Measurements from ENCODE around the gene MAMLD1. TPM values are rescaled to one million over a fixed set of nuclear protein-coding genes. Genes with fewer than 3 reads are reported as not detected.

The MAMLD1 gene
- total and polyA plus RNA-seq, 11 donors, result 1.2 to 3.0 (median 1.4) TPM

DNA sequence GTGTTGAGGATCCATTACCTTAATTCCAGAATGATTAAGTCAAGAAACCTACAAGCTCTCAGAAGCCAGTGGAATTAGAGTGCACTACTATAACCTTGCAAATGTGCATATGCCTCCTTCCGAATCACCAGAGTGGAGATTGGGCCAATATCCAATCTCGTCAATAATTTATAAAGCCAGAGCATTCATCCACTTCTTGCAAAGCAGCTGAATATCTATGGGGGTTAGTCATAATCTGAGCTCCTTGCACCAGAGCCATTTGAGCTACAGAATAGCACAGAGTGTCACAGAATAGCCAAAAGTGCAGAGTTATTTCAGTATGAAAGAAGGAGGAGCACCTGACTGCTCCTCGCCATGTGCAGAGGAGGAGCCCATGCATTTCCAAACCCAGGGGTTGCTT, 136.1 kb downstream of the MAMLD1 start:
- H3K9me3 ChIP-seq, result no peaks in the 10 kb centered on the region
- 60 to 100% (median 87%) methylated on average over 3 of the region's 3 CpGs for WGBS, 4 donors
- DNase-seq (no peak), ATAC-seq (no peak)
- no peak overlapping the region for H3K27ac ChIP-seq
- intact Hi-C loops (cut with DNase I), result loop anchor here in 2 of 10 donors (10.0 kb wide), 2 partner anchors 134 to 284 kb away; partner anchors contain the start of gene MAMLD1 (in 1 of the 2)
- H3K27me3 ChIP-seq, result no peaks in the 10 kb centered on the region
- no peaks in the 10 kb centered on the region for H3K36me3 ChIP-seq
- TF ChIP-seq POLR2A (IDR thresholded peaks at IDR 0.05), result no peak
- TF ChIP-seq, protein P1, sequence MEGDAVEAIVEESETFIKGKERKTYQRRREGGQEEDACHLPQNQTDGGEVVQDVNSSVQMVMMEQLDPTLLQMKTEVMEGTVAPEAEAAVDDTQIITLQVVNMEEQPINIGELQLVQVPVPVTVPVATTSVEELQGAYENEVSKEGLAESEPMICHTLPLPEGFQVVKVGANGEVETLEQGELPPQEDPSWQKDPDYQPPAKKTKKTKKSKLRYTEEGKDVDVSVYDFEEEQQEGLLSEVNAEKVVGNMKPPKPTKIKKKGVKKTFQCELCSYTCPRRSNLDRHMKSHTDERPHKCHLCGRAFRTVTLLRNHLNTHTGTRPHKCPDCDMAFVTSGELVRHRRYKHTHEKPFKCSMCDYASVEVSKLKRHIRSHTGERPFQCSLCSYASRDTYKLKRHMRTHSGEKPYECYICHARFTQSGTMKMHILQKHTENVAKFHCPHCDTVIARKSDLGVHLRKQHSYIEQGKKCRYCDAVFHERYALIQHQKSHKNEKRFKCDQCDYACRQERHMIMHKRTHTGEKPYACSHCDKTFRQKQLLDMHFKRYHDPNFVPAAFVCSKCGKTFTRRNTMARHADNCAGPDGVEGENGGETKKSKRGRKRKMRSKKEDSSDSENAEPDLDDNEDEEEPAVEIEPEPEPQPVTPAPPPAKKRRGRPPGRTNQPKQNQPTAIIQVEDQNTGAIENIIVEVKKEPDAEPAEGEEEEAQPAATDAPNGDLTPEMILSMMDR (IDR thresholded peaks at IDR 0.05), result no peak
- H3K4me3 ChIP-seq, result no peak overlapping the region
- H3K4me1 ChIP-seq, result peaks cover 0 to 8% (median 0%) of the 10 kb centered on the region in 12 donors

DNA sequence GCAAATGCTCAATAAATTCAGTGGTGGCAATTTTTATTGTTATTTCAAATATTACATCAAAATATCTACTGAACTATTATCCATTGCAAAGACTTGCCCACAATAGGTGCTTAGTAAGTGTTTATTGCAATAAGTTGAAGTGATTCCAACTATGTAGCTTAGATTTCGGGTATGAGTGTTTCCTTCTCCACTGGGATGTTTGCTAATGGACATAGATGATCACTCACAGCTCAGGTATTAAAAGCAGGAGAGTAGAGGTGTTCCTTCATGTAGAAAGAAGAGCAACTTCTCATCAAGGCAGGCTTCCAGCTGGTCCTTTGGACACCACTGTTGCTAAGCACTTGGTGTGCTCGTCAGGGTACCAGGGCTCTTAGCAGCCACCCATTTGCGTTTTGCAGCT, 139.0 kb downstream of the MAMLD1 start:
- no peak for TF ChIP-seq POLR2A (IDR thresholded peaks at IDR 0.05)
- TF ChIP-seq, protein P1 (IDR thresholded peaks at IDR 0.05), result no peak
- WGBS, 4 donors, result 51 to 96% (median 77%) methylated on average over 3 of the region's 3 CpGs
- Histone ChIP-seq H3K27ac (no peak overlapping the region), H3K4me1 (peaks cover 0 to 24% (median 2%) of the 10 kb centered on the region in 12 donors), H3K4me3 (no peak overlapping the region), H3K9me3 (no peaks in the 10 kb centered on the region), H3K27me3 (no peaks in the 10 kb centered on the region), H3K36me3 (no peaks in the 10 kb centered on the region)
- intact Hi-C loops (cut with DNase I), result loop anchor here in 5 of 10 donors (10.0 kb wide), 3 partner anchors 63 to 93 kb away; partner anchors contain the start of gene MTM1 (in 1 of the 5)
- DNase-seq (no peak), ATAC-seq (no peak)

DNA sequence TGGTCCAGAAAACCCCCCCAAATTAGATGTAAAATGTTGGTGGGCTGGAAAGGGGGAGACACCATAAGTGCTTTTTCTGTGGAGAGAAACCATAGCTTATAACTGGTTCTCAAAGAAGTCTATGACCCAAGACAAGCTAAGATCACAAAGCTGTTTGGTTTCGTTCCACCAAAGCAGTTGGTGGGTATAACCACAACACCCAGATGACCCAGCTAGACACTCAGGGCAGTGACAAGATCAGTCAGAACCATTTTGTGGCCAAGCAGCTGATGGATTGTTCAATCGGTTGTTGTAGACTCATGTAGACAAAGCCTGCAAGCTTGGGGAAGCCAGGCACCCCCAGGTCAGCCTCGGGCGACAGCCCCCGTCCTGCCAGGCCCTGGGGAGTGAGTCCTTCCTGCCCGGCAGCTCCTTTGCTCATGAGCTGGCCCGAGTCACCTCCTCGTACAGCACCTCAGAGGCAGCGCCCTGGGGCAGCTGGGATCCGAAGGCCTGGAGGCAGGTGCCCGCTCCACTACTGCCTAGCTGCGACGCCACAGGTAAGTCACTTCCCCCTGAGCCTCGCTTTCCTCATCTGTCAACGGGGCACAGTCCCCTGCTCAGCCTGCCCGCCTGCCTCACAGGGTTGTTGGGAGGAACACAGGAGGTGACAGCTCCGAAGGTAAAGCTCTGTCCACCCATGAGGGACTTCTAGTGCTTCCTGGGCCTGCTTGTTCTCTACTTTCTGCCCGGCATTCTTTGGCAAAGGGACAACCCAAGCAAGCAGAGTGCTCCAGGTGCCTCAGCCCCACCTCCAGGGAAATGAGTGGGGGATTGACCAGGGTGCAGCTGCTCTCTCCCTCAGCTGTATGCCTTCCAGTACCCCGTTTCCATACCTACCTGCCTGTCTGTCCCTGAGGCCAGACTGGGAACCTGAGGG, 140.1 kb downstream of the MAMLD1 start:
- WGBS, 4 donors, result 78 to 91% (median 84%) methylated on average over 5 to 19 of the region's 19 CpGs
- ATAC-seq (no peak), DNase-seq (no peak)

DNA sequence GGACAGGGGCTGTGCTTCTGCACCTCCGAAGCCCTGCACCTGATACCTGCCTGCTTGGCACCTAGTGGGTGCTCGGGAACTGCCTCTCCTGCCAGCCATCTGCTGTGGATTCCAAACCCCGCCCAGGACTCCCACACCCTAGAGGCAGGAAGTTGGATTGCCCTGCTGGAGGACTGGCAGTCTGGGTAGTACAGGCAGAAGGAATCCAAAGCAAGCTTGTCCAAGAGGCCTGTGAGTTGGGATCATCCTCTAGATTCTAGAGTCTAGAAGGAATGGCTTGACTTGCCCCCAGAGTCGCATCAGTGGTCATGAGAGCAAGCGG, 140.7 kb downstream of the MAMLD1 start:
- TF ChIP-seq, protein P1 (IDR thresholded peaks at IDR 0.05), result no peak
- TF ChIP-seq POLR2A (IDR thresholded peaks at IDR 0.05), result no peak
- Histone ChIP-seq H3K9me3 (no peaks in the 10 kb centered on the region), H3K4me1 (peaks cover 0 to 37% (median 6%) of the 10 kb centered on the region in 12 donors), H3K36me3 (no peaks in the 10 kb centered on the region), H3K27ac (no peak overlapping the region), H3K4me3 (no peak overlapping the region), H3K27me3 (no peaks in the 10 kb centered on the region)
- 74 to 90% (median 85%) methylated on average over 3 to 5 of the region's 5 CpGs for WGBS, 4 donors
- ATAC-seq, result no peak
- intact Hi-C loops (cut with DNase I), result loop anchor here in 5 of 10 donors (10.0 kb wide), 3 partner anchors 61 to 91 kb away; partner anchors contain the start of gene MTM1 (in 1 of the 5)
- DNase-seq, result no peak

More for the DNA sequence above, 140.1 kb downstream of the MAMLD1 start:
- Histone ChIP-seq H3K27ac (no peak overlapping the region), H3K36me3 (no peaks in the 10 kb centered on the region), H3K4me1 (peaks cover 0 to 31% (median 3%) of the 10 kb centered on the region in 12 donors), H3K27me3 (no peaks in the 10 kb centered on the region), H3K4me3 (no peak overlapping the region), H3K9me3 (no peaks in the 10 kb centered on the region)
- no peak for TF ChIP-seq POLR2A (IDR thresholded peaks at IDR 0.05)
- TF ChIP-seq, protein P1 (IDR thresholded peaks at IDR 0.05), result no peak
- intact Hi-C loops (cut with DNase I), result loop anchor here in 5 of 10 donors (10.0 kb wide), 3 partner anchors 62 to 92 kb away; partner anchors contain the start of gene MTM1 (in 1 of the 5)
